Gastrocnemius medialis (tissue), 4 donors: ENCODE results near the gene IL3RA. TPM values are rescaled to one million over a fixed set of nuclear protein-coding genes. Genes with fewer than 3 reads are reported as not detected.

ENCODE experiments used
- ATAC-seq, 2 donors: fragments of 150-250 bp; one replicate each; pipeline ENCODE4 v1.9.1; 2016
- DNase-seq, 2 donors: peaks; one replicate each; pipeline ENCODE4 v3.0.0-alpha.2; 2019
- H3K27ac ChIP-seq, 4 donors: fragments of 200-600 bp; sonication (generic); 1 replicate in 1 of 4; 2 replicates in 3 of 4; pipeline ENCODE4 v1.5.1; 2016 to 2018; ENCODE audit warnings: mild to moderate bottlenecking in 2 of 4, moderate library complexity in 1 of 4
- H3K27me3 ChIP-seq, 3 donors: fragments of 200-600 bp; sonication (generic) in 2 of 3; 1 replicate in 1 of 3; 2 replicates in 2 of 3; pipeline versions ENCODE4 v1.5.1 to v1.6.0; 2016 to 2019; ENCODE audit warnings: mild to moderate bottlenecking in 1 of 3, moderate library complexity in 1 of 3
- H3K36me3 ChIP-seq, 2 donors: fragments of 200-600 bp; sonication (generic) in 1 of 2; one replicate each; pipeline ENCODE4 v1.5.1; 2017 to 2018
- H3K4me1 ChIP-seq, 2 donors: fragments of 200-600 bp; sonication (generic) in 1 of 2; one replicate each; pipeline ENCODE4 v1.5.1; 2016 to 2017; ENCODE audit warnings: mild to moderate bottlenecking in 2 of 2
- H3K4me3 ChIP-seq, 4 donors: fragments of 200-600 bp; sonication (generic) in 3 of 4; 1 replicate in 1 of 4; 2 replicates in 3 of 4; pipeline ENCODE4 v1.5.1; 2016 to 2019; ENCODE audit warnings: mild to moderate bottlenecking in 2 of 4
- H3K9me3 ChIP-seq, 3 donors: fragments of 200-600 bp; sonication (generic) in 2 of 3; 1 replicate in 1 of 3; 2 replicates in 2 of 3; pipeline ENCODE4 v1.5.1; 2016 to 2019
- CTCF ChIP-seq, 5 experiments: fragments of 450-650 bp in 3 of 5; fragments of 200-600 bp in 2 of 5; sonication (generic) in 2 of 5; IDR thresholded peaks in 4 of 5; conservative IDR thresholded peaks in 1 of 5; 1 replicate in 4 of 5; 2 replicates in 1 of 5; pipeline ENCODE4 v1.5.1; 2016 to 2019; ENCODE audit warnings: antibody characterized with exemption in 5 of 5, mild to moderate bottlenecking in 3 of 5, moderate library complexity in 3 of 5
- POLR2A ChIP-seq, 2 donors: fragments of 450-650 bp; IDR thresholded peaks; one replicate each; pipeline ENCODE4 v1.6.1; 2017; ENCODE audit warnings: antibody characterized with exemption in 2 of 2, mild to moderate bottlenecking in 2 of 2, moderate library complexity in 2 of 2
- in situ Hi-C, 4 donors: fragments of 200-750 bp; cut with MboI; loops; one replicate each; pipeline versions ENCODE4 v1.15.0 to v1.8.0; 2017; ENCODE audit warnings: low sequenced_read_pairs in 4 of 4
- intact Hi-C: fragments of 100-400 bp; cut with DNase I; formaldehyde crosslinking; loops from one replicate; pipeline ENCODE4 v1.15.1; 2023; ENCODE audit warnings: low total_unique reads
- total RNA-seq, 4 donors: library from RNA; depleted of rRNA; stranded (reverse); fragments of >200 nt; gene quantifications; one replicate each; pipeline versions ENCODE4 v1.1.0 to v1.2.3, GENCODE V29; 2016

IL3RA gene
- total RNA-seq, 4 donors from 2014 or later, result 2.8 to 8.0 (median 5.6) TPM

- in situ Hi-C loops, result no loop called here
- Histone ChIP-seq H3K36me3 (peaks cover 0 to 3% of the 10 kb centered on the region in 2 donors), H3K9me3 (no peaks in the 10 kb centered on the region), H3K27me3 (no peaks in the 10 kb centered on the region), H3K4me1 (no peaks in the 10 kb centered on the region), H3K4me3 (no peak overlapping the region), H3K27ac (no peak overlapping the region)
- TF ChIP-seq POLR2A (IDR thresholded peaks at IDR 0.05), result no peak
- TF ChIP-seq CTCF (IDR thresholded peaks at IDR 0.05 in 4 of 5, conservative IDR thresholded peaks at IDR 0.05 in 1 of 5), result no peak
- no peak for ATAC-seq
- intact Hi-C loops, result no loop called here
- DNase-seq, result no peak
These were observed 31.8 kb downstream of the IL3RA start for GRCh38 chrX:1368385-1368698.

GRCh38 chrX:1378306-1378759 is 41.7 kb downstream of the IL3RA start:
- no peaks in the 10 kb centered on the region for H3K4me1 ChIP-seq
- in situ Hi-C loops (no loop called here), intact Hi-C loops (no loop called here)
- H3K27ac ChIP-seq, result no peak overlapping the region
- DNase-seq (peak in 1 of 2 donors; percentile 18), ATAC-seq (no peak)
- no peak for TF ChIP-seq POLR2A (IDR thresholded peaks at IDR 0.05)
- TF ChIP-seq CTCF (IDR thresholded peaks at IDR 0.05 in 4 of 5, conservative IDR thresholded peaks at IDR 0.05 in 1 of 5), result no peak
- H3K27me3 ChIP-seq, result no peaks in the 10 kb centered on the region
- H3K4me3 ChIP-seq, result no peak overlapping the region
- H3K9me3 ChIP-seq, result no peaks in the 10 kb centered on the region
- H3K36me3 ChIP-seq, result peaks cover 0 to under 1% of the 10 kb centered on the region in 2 donors

- Histone ChIP-seq H3K4me3 (no peak overlapping the region), H3K4me1 (no peaks in the 10 kb centered on the region), H3K27me3 (no peaks in the 10 kb centered on the region), H3K36me3 (peaks cover 0 to 19% of the 10 kb centered on the region in 2 donors), H3K27ac (peak overlapping the region in 1 of 4 donors; percentile 44), H3K9me3 (no peaks in the 10 kb centered on the region)
- intact Hi-C loops (no loop called here), in situ Hi-C loops (no loop called here)
- ATAC-seq, result peak; percentile 29
- TF ChIP-seq CTCF (IDR thresholded peaks at IDR 0.05 in 4 of 5, conservative IDR thresholded peaks at IDR 0.05 in 1 of 5) (no peak), POLR2A (IDR thresholded peaks at IDR 0.05) (no peak)
- DNase-seq, result peak in 1 of 2 donors; percentile 41
These were observed 44.2 kb downstream of the IL3RA start for GRCh38 chrX:1380672-1381233.

- DNase-seq (peak in 1 of 2 donors; percentile 14), ATAC-seq (no peak)
- TF ChIP-seq CTCF (IDR thresholded peaks at IDR 0.05 in 4 of 5, conservative IDR thresholded peaks at IDR 0.05 in 1 of 5), result no peak
- TF ChIP-seq POLR2A (IDR thresholded peaks at IDR 0.05), result no peak
- in situ Hi-C loops, result no loop called here
- Histone ChIP-seq H3K9me3 (no peaks in the 10 kb centered on the region), H3K4me1 (peaks cover 16 to 23% of the 10 kb centered on the region in 2 donors), H3K27ac (no peak overlapping the region), H3K36me3 (peaks cover 2 to 59% of the 10 kb centered on the region in 2 donors), H3K4me3 (no peak overlapping the region), H3K27me3 (no peaks in the 10 kb centered on the region)
- intact Hi-C loops, result no loop called here
These were observed 48.2 kb downstream of the IL3RA start for GRCh38 chrX:1384658-1385252.
